Activated T-cell treated with anti-CD3 and anti-CD28 coated beads, Interleukin-2, amount 50 U/mL, for 1 hour (primary cell): ENCODE measurements around the gene FANCI.

Experiments
- DNase-seq: peaks from one replicate; pipeline ENCODE4 v3.0.0-alpha.2; 2020

The FANCI gene

GRCh38 chr15:89334510-89335297 is 90.9 kb downstream of the FANCI start, which contains the start of gene POLG:
Gene POLG, minus strand, starts transcription at chr15:89334824. Its CDS starts 1,070 bp downstream, at chr15:89333754.
- peak; percentile 99 for DNase-seq

- DNase-seq, result no peak
Measured at GRCh38 chr15:89335298-89336041, 91.7 kb downstream of the FANCI start.

GRCh38 chr15:89338036-89338435 is 94.3 kb downstream of the FANCI start:
- DNase-seq, result no peak

GRCh38 chr15:89340573-89340972 is 96.8 kb downstream of the FANCI start:
- DNase-seq, result no peak

GRCh38 chr15:89341316-89342005 is 97.7 kb downstream of the FANCI start:
- no peak for DNase-seq

- no peak for DNase-seq
Measured at GRCh38 chr15:89342840-89343239, 99.1 kb downstream of the FANCI start.

- no peak for DNase-seq
Measured at GRCh38 chr15:89345248-89345647, 101.5 kb downstream of the FANCI start.

- no peak for DNase-seq
Measured at GRCh38 chr15:89346516-89347231, 102.9 kb downstream of the FANCI start.

- no peak for DNase-seq
Measured at GRCh38 chr15:89349206-89349558, 105.4 kb downstream of the FANCI start.

GRCh38 chr15:89352476-89352875 is 108.7 kb downstream of the FANCI start:
- no peak for DNase-seq

GRCh38 chr15:89353991-89354390 is 110.2 kb downstream of the FANCI start:
- no peak for DNase-seq

- DNase-seq, result no peak
Measured at GRCh38 chr15:89356634-89357298, 113.0 kb downstream of the FANCI start.

- DNase-seq, result no peak
Measured at GRCh38 chr15:89358435-89358754, 114.6 kb downstream of the FANCI start.

- peak; percentile 86 for DNase-seq
Measured at GRCh38 chr15:89358755-89359439, 115.1 kb downstream of the FANCI start.

- no peak for DNase-seq
Measured at GRCh38 chr15:89359471-89360293, 115.9 kb downstream of the FANCI start.

- DNase-seq, result no peak
Measured at GRCh38 chr15:89360294-89360971, 116.7 kb downstream of the FANCI start.

GRCh38 chr15:89361451-89362202 is 117.8 kb downstream of the FANCI start:
- peak; percentile 68 for DNase-seq

- peak; percentile 44 for DNase-seq
Measured at GRCh38 chr15:89362203-89363101, 118.7 kb downstream of the FANCI start.

GRCh38 chr15:89363133-89363532 is 119.4 kb downstream of the FANCI start:
- no peak for DNase-seq
